GM23338 (cell line): ENCODE results near the gene DPYSL5. TPM values are rescaled to one million over a fixed set of nuclear protein-coding genes. Genes with fewer than 3 reads are reported as not detected.

ENCODE experiments used
- ATAC-seq: fragments of 200-7000 bp; cut with Tn5 transposase; 3 replicates; pipeline ENCODE4 v1.9.1; 2020
- DNase-seq: peaks from one replicate; pipeline ENCODE4 v3.0.0-alpha.2; 2015; ENCODE audit warnings: low spot score
- H2AFZ ChIP-seq: fragments of 200-600 bp; sonication (generic); 2 replicates; pipeline ENCODE4 v1.8.0; 2016; ENCODE audit warnings: antibody characterized with exemption, mild to moderate bottlenecking, moderate library complexity
- H3F3A ChIP-seq: fragments of 200-600 bp; sonication (generic); replicated peaks from 2 replicates; pipeline ENCODE4 v1.8.0; 2017; ENCODE audit warnings: antibody characterized with exemption, mixed run types, low read depth
- H3K27ac ChIP-seq: fragments of 200-600 bp; sonication (generic); 2 replicates; pipeline ENCODE4 v1.6.1; 2016; ENCODE audit warnings: low read depth
- H3K27me3 ChIP-seq: fragments of 200-600 bp; sonication (generic); 2 replicates; pipeline ENCODE4 v1.8.0; 2016; ENCODE audit warnings: mild to moderate bottlenecking, mixed run types, moderate library complexity; ENCODE audit not compliant: insufficient read depth
- H3K36me3 ChIP-seq: fragments of 200-600 bp; sonication (generic); 2 replicates; pipeline ENCODE4 v1.8.0; 2016; ENCODE audit warnings: mild to moderate bottlenecking; ENCODE audit not compliant: insufficient read depth
- H3K4me1 ChIP-seq: fragments of 200-600 bp; sonication (generic); 2 replicates; pipeline ENCODE4 v1.8.0; 2016; ENCODE audit warnings: mild to moderate bottlenecking, moderate library complexity; ENCODE audit not compliant: insufficient read depth
- H3K4me2 ChIP-seq: fragments of 200-600 bp; sonication (generic); 2 replicates; pipeline ENCODE4 v1.7.1; 2017; ENCODE audit warnings: mixed run types
- H3K4me3 ChIP-seq: fragments of 200-600 bp; sonication (generic); 2 replicates; pipeline ENCODE4 v1.6.1; 2016; ENCODE audit warnings: mixed run types
- H3K79me2 ChIP-seq: fragments of 200-600 bp; sonication (generic); replicated peaks from 2 replicates; pipeline ENCODE4 v1.8.0; 2017; ENCODE audit warnings: mild to moderate bottlenecking; ENCODE audit not compliant: insufficient read depth
- H3K9me2 ChIP-seq: fragments of 200-600 bp; sonication (generic); 2 replicates; pipeline ENCODE4 v1.8.0; 2017; ENCODE audit not compliant: insufficient read depth
- H4K20me1 ChIP-seq: fragments of 200-600 bp; sonication (generic); replicated peaks from 2 replicates; pipeline ENCODE4 v1.8.0; 2017; ENCODE audit warnings: mild to moderate bottlenecking; ENCODE audit not compliant: insufficient read depth
- H3K27ac Mint-ChIP-seq: 2 replicates; pipeline ENCODE4 v1.8.0; 2020; ENCODE audit warnings: inconsistent platforms, mild to moderate bottlenecking, moderate library complexity, mixed read lengths
- H3K27me3 Mint-ChIP-seq: 3 replicates; pipeline ENCODE4 v1.8.0; 2022; ENCODE audit warnings: low read depth, mild to moderate bottlenecking, moderate library complexity, mixed read lengths, inconsistent platforms; ENCODE audit not compliant: insufficient read depth, poor library complexity
- H3K36me3 Mint-ChIP-seq: 3 replicates; pipeline ENCODE4 v1.8.0; 2021; ENCODE audit warnings: low read depth, mild to moderate bottlenecking, inconsistent platforms, moderate library complexity, mixed read lengths
- H3K4me1 Mint-ChIP-seq: 3 replicates; pipeline ENCODE4 v1.8.0; 2020; ENCODE audit warnings: mild to moderate bottlenecking, inconsistent platforms, mixed read lengths
- H3K4me3 Mint-ChIP-seq: 3 replicates; pipeline ENCODE4 v1.8.0; 2021; ENCODE audit warnings: moderate library complexity, mild to moderate bottlenecking, inconsistent platforms, mixed read lengths
- H3K9me3 Mint-ChIP-seq: 3 replicates; pipeline ENCODE4 v1.8.0; 2020; ENCODE audit warnings: moderate library complexity, mild to moderate bottlenecking, inconsistent platforms, mixed read lengths
- CREB1 ChIP-seq: fragments of 250-450 bp; sonication (Bioruptor Pico); IDR thresholded peaks from 2 replicates; pipeline ENCODE4 v1.5.0; 2020; ENCODE audit warnings: low read depth, mild to moderate bottlenecking, moderate library complexity
- CTCF ChIP-seq, 2 experiments: fragments of 200-600 bp in 1 of 2; sonication (generic) in 1 of 2; conservative IDR thresholded peaks; 2 replicates each; pipeline versions ENCODE4 v1.5.1 to v1.6.1; 2016 to 2017; ENCODE audit warnings: antibody characterized with exemption in 2 of 2, low read depth in 2 of 2, mild to moderate bottlenecking in 2 of 2, moderate library complexity in 1 of 2
- ETS1 ChIP-seq: IDR thresholded peaks from 2 replicates; pipeline ENCODE4 v1.6.1; 2016; ENCODE audit warnings: antibody characterized with exemption
- EZH2 ChIP-seq: fragments of 200-600 bp; sonication (generic); IDR thresholded peaks from one replicate; pipeline ENCODE4 v1.8.0; 2017; ENCODE audit warnings: antibody characterized with exemption, mild to moderate bottlenecking, low read depth; ENCODE audit not compliant: unreplicated experiment
- EZH2phosphoT487 ChIP-seq: fragments of 200-600 bp; sonication (generic); IDR thresholded peaks from one replicate; pipeline ENCODE4 v1.8.1; 2018; ENCODE audit warnings: antibody characterized with exemption; ENCODE audit not compliant: unreplicated experiment
- JUNB ChIP-seq: IDR thresholded peaks from one replicate; pipeline ENCODE4 v1.6.1; 2016; ENCODE audit warnings: antibody characterized with exemption; ENCODE audit not compliant: unreplicated experiment
- NANOG ChIP-seq: IDR thresholded peaks from 2 replicates; pipeline ENCODE4 v1.6.1; 2016; ENCODE audit warnings: antibody characterized with exemption, borderline replicate concordance
- POLR2AphosphoS5 ChIP-seq: IDR thresholded peaks from 2 replicates; pipeline ENCODE4 v1.6.1; 2016; ENCODE audit warnings: antibody characterized with exemption, low read depth
- STAT1 ChIP-seq: IDR thresholded peaks from one replicate; pipeline ENCODE4 v1.6.1; 2016; ENCODE audit warnings: antibody characterized with exemption; ENCODE audit not compliant: unreplicated experiment
- ZNF114 ChIP-seq: fragments of 250-450 bp; sonication (Bioruptor Pico); IDR thresholded peaks from 2 replicates; pipeline ENCODE4 v1.5.0; 2020; ENCODE audit warnings: mild to moderate bottlenecking, moderate library complexity
- ZNF331 ChIP-seq: fragments of 250-450 bp; sonication (Bioruptor Pico); IDR thresholded peaks from 2 replicates; pipeline ENCODE4 v1.5.0; 2020; ENCODE audit warnings: low read depth, mild to moderate bottlenecking, moderate library complexity
- ZNF462 ChIP-seq: fragments of 250-450 bp; sonication (Bioruptor Pico); IDR thresholded peaks from 2 replicates; pipeline ENCODE4 v1.5.0; 2020; ENCODE audit warnings: mild to moderate bottlenecking, moderate library complexity
- polyA plus RNA-seq: library from polyadenylated mRNA; unstranded; fragments of >200 nt; fragmentation: Nextera tagmentation; extraction: Ambion mirVana; gene quantifications from 2 replicates; pipeline ENCODE4 v1.2.1, GENCODE V29; 2016
- total RNA-seq: library from RNA; depleted of rRNA; stranded (reverse); fragments of >200 nt; shearing (Covaris generic); gene quantifications from 2 replicates; pipeline ENCODE4 v1.2.3, GENCODE V29; 2014
- TF ChIP-seq, protein P1 (sequence below): IDR thresholded peaks from one replicate; pipeline ENCODE4 v1.6.1; 2018; ENCODE audit warnings: antibody characterized with exemption; ENCODE audit not compliant: unreplicated experiment

The DPYSL5 gene
- total and polyA plus RNA-seq, 2 experiments from 2014 or later, result 3.1 to 8.1 TPM

- Histone ChIP-seq H2AFZ (no peak overlapping the region), H3K27ac (no peak overlapping the region), H3K4me3 (0 out of 2 replicates have a peak overlapping the region, but pooled peaks have one; percentile 41), H3K36me3 (no peaks in the 10 kb centered on the region), H3K4me2 (peak overlapping the region; percentile 72), H4K20me1 (no peaks in the 10 kb centered on the region), H3K9me2 (no peaks in the 10 kb centered on the region), H3F3A (0 out of 2 replicates have a peak, but pooled peaks cover 4% of the 10 kb centered on the region), H3K27me3 (no peaks in the 10 kb centered on the region), H3K79me2 (no peaks in the 10 kb centered on the region), H3K4me1 (peaks cover 18% of the 10 kb centered on the region)
- H3K4me3 Mint-ChIP-seq, result peak overlapping the region; percentile 49
- DNase-seq (no peak), ATAC-seq (no peak)
- TF ChIP-seq, protein P1, sequence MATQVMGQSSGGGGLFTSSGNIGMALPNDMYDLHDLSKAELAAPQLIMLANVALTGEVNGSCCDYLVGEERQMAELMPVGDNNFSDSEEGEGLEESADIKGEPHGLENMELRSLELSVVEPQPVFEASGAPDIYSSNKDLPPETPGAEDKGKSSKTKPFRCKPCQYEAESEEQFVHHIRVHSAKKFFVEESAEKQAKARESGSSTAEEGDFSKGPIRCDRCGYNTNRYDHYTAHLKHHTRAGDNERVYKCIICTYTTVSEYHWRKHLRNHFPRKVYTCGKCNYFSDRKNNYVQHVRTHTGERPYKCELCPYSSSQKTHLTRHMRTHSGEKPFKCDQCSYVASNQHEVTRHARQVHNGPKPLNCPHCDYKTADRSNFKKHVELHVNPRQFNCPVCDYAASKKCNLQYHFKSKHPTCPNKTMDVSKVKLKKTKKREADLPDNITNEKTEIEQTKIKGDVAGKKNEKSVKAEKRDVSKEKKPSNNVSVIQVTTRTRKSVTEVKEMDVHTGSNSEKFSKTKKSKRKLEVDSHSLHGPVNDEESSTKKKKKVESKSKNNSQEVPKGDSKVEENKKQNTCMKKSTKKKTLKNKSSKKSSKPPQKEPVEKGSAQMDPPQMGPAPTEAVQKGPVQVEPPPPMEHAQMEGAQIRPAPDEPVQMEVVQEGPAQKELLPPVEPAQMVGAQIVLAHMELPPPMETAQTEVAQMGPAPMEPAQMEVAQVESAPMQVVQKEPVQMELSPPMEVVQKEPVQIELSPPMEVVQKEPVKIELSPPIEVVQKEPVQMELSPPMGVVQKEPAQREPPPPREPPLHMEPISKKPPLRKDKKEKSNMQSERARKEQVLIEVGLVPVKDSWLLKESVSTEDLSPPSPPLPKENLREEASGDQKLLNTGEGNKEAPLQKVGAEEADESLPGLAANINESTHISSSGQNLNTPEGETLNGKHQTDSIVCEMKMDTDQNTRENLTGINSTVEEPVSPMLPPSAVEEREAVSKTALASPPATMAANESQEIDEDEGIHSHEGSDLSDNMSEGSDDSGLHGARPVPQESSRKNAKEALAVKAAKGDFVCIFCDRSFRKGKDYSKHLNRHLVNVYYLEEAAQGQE, result no peak
- TF ChIP-seq POLR2AphosphoS5, result no peak
- TF ChIP-seq EZH2, result no peak
- no peak for TF ChIP-seq ETS1
- TF ChIP-seq NANOG, result no peak
- no peak for TF ChIP-seq ZNF114 (CRISPR knock-in tag)
- TF ChIP-seq ZNF331 (CRISPR knock-in tag), result no peak
- TF ChIP-seq CTCF (conservative IDR thresholded peaks at IDR 0.05; ENCODE audit: low read depth in 2 of 2), result no peak
- no peak for TF ChIP-seq EZH2phosphoT487
- TF ChIP-seq ZNF462 (CRISPR knock-in tag), result no peak
- TF ChIP-seq JUNB, result no peak
- TF ChIP-seq STAT1, result no peak
- no peak for TF ChIP-seq CREB1 (CRISPR knock-in tag)
- peaks cover 7% of the 10 kb centered on the region for H3K27me3 Mint-ChIP-seq
- peaks cover 24% of the 10 kb centered on the region for H3K4me1 Mint-ChIP-seq
- no peaks in the 10 kb centered on the region for H3K9me3 Mint-ChIP-seq
- H3K27ac Mint-ChIP-seq, result no peak overlapping the region
- no peaks in the 10 kb centered on the region for H3K36me3 Mint-ChIP-seq
Observed at GRCh38 chr2:26900831-26901321, 52.9 kb downstream of the DPYSL5 start.
